ENCODE measurements around the gene DNAJA1.
A peak's percentile ranks its signal among the peaks of the same experiment; 100 is the strongest.

The DNAJA1 gene

DNA sequence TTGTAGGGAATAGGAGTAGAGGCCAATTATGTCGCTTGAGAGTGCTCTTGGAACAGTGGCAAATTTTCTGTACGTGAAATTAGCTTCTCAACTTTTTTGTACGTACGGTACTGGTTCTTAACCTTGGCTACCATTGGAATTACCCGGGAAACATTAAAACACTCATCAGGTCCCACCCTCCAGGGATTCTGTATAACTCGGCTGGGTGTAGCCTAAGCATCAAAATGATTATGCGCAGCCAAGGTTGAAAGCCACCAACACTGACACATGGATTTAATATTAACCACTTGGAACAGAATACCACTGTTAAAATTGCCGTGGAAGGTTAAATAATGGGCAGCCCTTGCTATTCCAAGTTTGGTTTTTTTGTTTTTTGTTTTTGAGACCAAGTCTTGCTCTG is 17.4 kb downstream of the DNAJA1 start:
- no peak overlapping the region for H3K4me3 ChIP-seq (ENCODE audit: low read depth, low read length)
- TF ChIP-seq, protein P1, sequence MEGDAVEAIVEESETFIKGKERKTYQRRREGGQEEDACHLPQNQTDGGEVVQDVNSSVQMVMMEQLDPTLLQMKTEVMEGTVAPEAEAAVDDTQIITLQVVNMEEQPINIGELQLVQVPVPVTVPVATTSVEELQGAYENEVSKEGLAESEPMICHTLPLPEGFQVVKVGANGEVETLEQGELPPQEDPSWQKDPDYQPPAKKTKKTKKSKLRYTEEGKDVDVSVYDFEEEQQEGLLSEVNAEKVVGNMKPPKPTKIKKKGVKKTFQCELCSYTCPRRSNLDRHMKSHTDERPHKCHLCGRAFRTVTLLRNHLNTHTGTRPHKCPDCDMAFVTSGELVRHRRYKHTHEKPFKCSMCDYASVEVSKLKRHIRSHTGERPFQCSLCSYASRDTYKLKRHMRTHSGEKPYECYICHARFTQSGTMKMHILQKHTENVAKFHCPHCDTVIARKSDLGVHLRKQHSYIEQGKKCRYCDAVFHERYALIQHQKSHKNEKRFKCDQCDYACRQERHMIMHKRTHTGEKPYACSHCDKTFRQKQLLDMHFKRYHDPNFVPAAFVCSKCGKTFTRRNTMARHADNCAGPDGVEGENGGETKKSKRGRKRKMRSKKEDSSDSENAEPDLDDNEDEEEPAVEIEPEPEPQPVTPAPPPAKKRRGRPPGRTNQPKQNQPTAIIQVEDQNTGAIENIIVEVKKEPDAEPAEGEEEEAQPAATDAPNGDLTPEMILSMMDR (IDR thresholded peaks at IDR 0.05; ENCODE audit: control insufficient read depth, extremely low read depth, insufficient read depth), result no peak
- DNase-seq (ENCODE audit: low read depth), result no peak

DNA sequence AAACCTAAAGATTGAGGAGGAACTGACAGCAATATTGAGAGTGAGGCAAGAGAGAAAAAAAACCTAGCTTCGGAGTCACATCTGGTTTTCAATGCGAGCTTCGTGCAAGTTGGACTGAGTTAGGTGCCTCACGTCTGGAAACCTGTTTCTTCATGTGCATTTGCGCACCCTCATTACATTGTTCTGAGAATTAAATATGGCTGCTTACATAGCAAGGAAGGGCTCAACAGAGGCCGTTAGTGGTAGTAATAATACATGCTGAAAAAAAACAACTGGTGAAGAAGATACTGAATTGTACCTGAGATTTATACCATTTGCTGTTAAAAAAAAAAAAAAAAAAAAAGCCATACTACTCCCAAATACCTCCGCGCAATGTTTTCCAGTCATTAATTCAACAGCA is 18.6 kb downstream of the DNAJA1 start:
- H3K4me3 ChIP-seq (ENCODE audit: low read depth, low read length), result peak overlapping the region; percentile 60
- DNase-seq (ENCODE audit: low read depth), result no peak
- TF ChIP-seq, protein P1 (IDR thresholded peaks at IDR 0.05; ENCODE audit: control insufficient read depth, extremely low read depth, insufficient read depth), result no peak

DNA sequence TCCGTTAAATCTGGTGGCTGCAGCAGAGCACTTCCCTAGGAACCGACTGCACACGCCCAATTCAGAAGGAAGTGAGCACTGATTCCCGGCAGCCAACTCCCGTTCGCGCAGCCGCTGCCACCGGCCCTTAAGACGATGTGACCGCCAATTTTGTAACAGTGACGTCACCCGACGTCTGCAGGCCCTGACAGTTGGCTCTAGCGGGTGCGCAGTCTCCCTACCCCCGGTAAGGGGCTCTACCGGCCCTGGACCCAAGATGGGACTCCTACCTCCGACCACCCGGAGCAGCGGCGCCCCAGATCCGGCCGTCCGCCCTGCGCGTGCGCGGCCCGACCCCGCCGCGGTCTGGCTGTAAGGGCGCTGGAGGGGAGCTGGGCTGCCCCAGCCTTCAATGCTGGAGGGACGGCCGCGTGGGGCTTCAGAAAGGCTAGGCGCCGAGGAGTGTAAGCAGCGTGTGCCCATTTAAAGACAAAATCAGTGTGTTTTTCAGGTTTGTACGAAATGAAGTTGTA is 19.1 kb downstream of the DNAJA1 start:
- TF ChIP-seq, protein P1 (IDR thresholded peaks at IDR 0.05; ENCODE audit: control insufficient read depth, extremely low read depth, insufficient read depth), result no peak
- DNase-seq (ENCODE audit: low read depth), result peak; percentile 70
- peak overlapping the region; percentile 60 for H3K4me3 ChIP-seq (ENCODE audit: low read depth, low read length)

DNA sequence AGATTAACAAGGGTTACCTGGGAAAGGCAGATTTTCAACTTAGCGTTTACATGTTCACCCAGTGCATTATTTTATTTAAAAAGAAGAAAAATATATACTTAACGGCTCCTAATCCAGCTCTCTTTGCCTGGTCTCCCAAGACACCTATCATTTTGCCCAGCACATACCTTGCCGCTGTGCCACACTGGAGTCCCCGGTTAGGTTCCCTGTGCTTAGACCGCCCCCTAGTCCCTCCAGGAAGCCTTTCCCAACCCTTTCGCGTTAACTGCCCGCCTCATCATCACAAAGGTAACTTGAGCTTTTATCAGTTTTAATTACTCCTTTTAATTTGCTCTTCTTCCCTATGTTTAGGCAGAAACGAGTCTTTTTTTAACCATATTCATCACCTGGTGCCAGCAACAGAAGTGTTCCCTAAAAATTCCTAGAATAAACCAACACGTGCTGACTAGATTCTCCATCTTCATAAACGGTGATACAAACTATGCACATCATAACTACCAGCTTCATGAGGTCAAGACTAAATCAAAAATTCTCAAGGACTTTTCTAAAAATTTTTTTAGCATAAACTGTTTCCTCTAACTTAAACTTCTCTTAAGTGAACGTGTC is 19.7 kb downstream of the DNAJA1 start:
- peak overlapping the region; percentile 60 for H3K4me3 ChIP-seq (ENCODE audit: low read depth, low read length)
- no peak for DNase-seq (ENCODE audit: low read depth)
- TF ChIP-seq, protein P1 (IDR thresholded peaks at IDR 0.05; ENCODE audit: control insufficient read depth, extremely low read depth, insufficient read depth), result peak; percentile 50

DNA sequence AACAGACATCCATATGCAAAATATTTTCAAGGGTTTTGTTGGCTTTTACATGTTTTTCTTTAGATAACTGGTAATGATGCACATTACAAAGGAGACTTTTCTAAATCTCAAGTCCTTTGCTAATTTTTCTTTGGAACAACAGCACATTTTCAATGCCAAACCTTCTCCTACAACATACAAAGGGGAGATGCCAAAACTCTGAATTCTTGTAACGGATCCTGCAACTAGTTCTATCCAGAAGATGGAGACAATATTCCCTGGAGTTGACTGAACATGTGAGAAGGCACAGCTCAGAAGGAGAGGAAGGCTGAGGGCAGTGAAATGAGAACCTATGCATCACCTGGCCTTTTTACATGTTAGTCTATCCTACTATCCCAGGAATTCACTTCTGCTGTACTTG is 21.0 kb downstream of the DNAJA1 start:
- TF ChIP-seq, protein P1 (IDR thresholded peaks at IDR 0.05; ENCODE audit: control insufficient read depth, extremely low read depth, insufficient read depth), result no peak
- no peak overlapping the region for H3K4me3 ChIP-seq (ENCODE audit: low read depth, low read length)
- DNase-seq (ENCODE audit: low read depth), result no peak

DNA sequence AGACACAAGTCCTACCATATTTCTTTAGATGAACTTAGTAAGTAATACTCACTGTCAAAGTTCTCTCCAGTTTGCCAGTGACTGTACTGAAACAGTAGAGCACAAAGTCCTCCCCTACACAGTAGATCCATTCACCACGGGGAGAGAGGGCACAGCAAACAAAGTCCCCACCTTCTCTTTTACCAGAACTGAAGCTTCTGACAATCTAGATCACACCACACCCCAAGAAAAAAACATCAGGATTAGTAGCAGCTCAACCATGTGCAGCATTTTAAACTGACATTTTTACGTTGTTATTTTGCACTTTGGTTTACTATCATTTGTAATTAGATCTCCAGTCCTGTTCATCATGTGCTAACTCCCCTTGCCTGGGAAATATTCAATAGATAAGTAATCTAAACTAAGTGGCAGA is 23.0 kb downstream of the DNAJA1 start:
- H3K4me3 ChIP-seq (ENCODE audit: low read depth, low read length), result no peak overlapping the region
- TF ChIP-seq, protein P1 (IDR thresholded peaks at IDR 0.05; ENCODE audit: control insufficient read depth, extremely low read depth, insufficient read depth), result no peak
- no peak for DNase-seq (ENCODE audit: low read depth)
